ENCODE data around the gene LRRC28. TPM values are rescaled to one million over a fixed set of nuclear protein-coding genes. Genes with fewer than 3 reads are reported as not detected.

The LRRC28 gene
- total RNA-seq, 1 donor from 2014 or later = 49.6 TPM

- H3K27me3 Mint-ChIP-seq (ENCODE audit: unreplicated experiment) = no peaks in the 10 kb centered on the region
- DNase-seq = no peak
- no peaks in the 10 kb centered on the region for H3K4me1 Mint-ChIP-seq (ENCODE audit: low read depth, unreplicated experiment)
- H3K9me3 Mint-ChIP-seq (ENCODE audit: unreplicated experiment) = no peaks in the 10 kb centered on the region
- no peak overlapping the region for H3K27ac Mint-ChIP-seq (ENCODE audit: unreplicated experiment)
- no peak for TF ChIP-seq CTCF (IDR thresholded peaks at IDR 0.05; ENCODE audit: partially characterized antibody, unreplicated experiment)
- H3K36me3 Mint-ChIP-seq (ENCODE audit: unreplicated experiment) = no peaks in the 10 kb centered on the region
- H3K4me3 Mint-ChIP-seq (ENCODE audit: unreplicated experiment) = no peak overlapping the region
Observed at GRCh38 chr15:99282121-99282520, 30.8 kb downstream of the LRRC28 start.

GRCh38 chr15:99282586-99282985, 31.3 kb downstream of the LRRC28 start:
- no peaks in the 10 kb centered on the region for H3K9me3 Mint-ChIP-seq (ENCODE audit: unreplicated experiment)
- no peak for DNase-seq
- H3K36me3 Mint-ChIP-seq (ENCODE audit: unreplicated experiment) = no peaks in the 10 kb centered on the region
- H3K27ac Mint-ChIP-seq (ENCODE audit: unreplicated experiment) = no peak overlapping the region
- no peaks in the 10 kb centered on the region for H3K4me1 Mint-ChIP-seq (ENCODE audit: low read depth, unreplicated experiment)
- no peaks in the 10 kb centered on the region for H3K27me3 Mint-ChIP-seq (ENCODE audit: unreplicated experiment)
- H3K4me3 Mint-ChIP-seq (ENCODE audit: unreplicated experiment) = no peak overlapping the region
- TF ChIP-seq CTCF (IDR thresholded peaks at IDR 0.05; ENCODE audit: partially characterized antibody, unreplicated experiment) = no peak

- Mint-ChIP-seq H3K36me3 (ENCODE audit: unreplicated experiment) (no peaks in the 10 kb centered on the region), H3K9me3 (ENCODE audit: unreplicated experiment) (no peaks in the 10 kb centered on the region), H3K4me3 (ENCODE audit: unreplicated experiment) (no peak overlapping the region), H3K27ac (ENCODE audit: unreplicated experiment) (no peak overlapping the region), H3K4me1 (ENCODE audit: low read depth, unreplicated experiment) (no peaks in the 10 kb centered on the region), H3K27me3 (ENCODE audit: unreplicated experiment) (no peaks in the 10 kb centered on the region)
- no peak for DNase-seq
- TF ChIP-seq CTCF (IDR thresholded peaks at IDR 0.05; ENCODE audit: partially characterized antibody, unreplicated experiment) = no peak
Observed at GRCh38 chr15:99283717-99284116, 32.4 kb downstream of the LRRC28 start.

- Mint-ChIP-seq H3K4me3 (ENCODE audit: unreplicated experiment) (no peak overlapping the region), H3K4me1 (ENCODE audit: low read depth, unreplicated experiment) (peaks cover 2% of the 10 kb centered on the region), H3K27ac (ENCODE audit: unreplicated experiment) (no peak overlapping the region), H3K9me3 (ENCODE audit: unreplicated experiment) (peaks cover 2% of the 10 kb centered on the region), H3K36me3 (ENCODE audit: unreplicated experiment) (peaks cover 32% of the 10 kb centered on the region), H3K27me3 (ENCODE audit: unreplicated experiment) (no peaks in the 10 kb centered on the region)
- DNase-seq = no peak
- TF ChIP-seq CTCF (IDR thresholded peaks at IDR 0.05; ENCODE audit: partially characterized antibody, unreplicated experiment) = no peak
Observed at GRCh38 chr15:99291643-99292042, 40.4 kb downstream of the LRRC28 start.

GRCh38 chr15:99295840-99296239, 44.6 kb downstream of the LRRC28 start:
- Mint-ChIP-seq H3K27me3 (ENCODE audit: unreplicated experiment) (no peaks in the 10 kb centered on the region), H3K4me1 (ENCODE audit: low read depth, unreplicated experiment) (peaks cover 5% of the 10 kb centered on the region), H3K4me3 (ENCODE audit: unreplicated experiment) (no peak overlapping the region), H3K36me3 (ENCODE audit: unreplicated experiment) (peaks cover 32% of the 10 kb centered on the region), H3K9me3 (ENCODE audit: unreplicated experiment) (peaks cover 5% of the 10 kb centered on the region), H3K27ac (ENCODE audit: unreplicated experiment) (no peak overlapping the region)
- no peak for TF ChIP-seq CTCF (IDR thresholded peaks at IDR 0.05; ENCODE audit: partially characterized antibody, unreplicated experiment)
- DNase-seq = no peak

All from glutamatergic neuron (in vitro differentiated cells).